Upper lobe of left lung (tissue), 6 donors: Measurements from ENCODE around the gene BMP7. TPM values are rescaled to one million over a fixed set of nuclear protein-coding genes. Genes with fewer than 3 reads are reported as not detected.

Experiments used
- ATAC-seq, 2 donors: fragments of 200-7000 bp; cut with Tn5 transposase; one replicate each; pipeline ENCODE4 v1.9.1; 2022; ENCODE audit warnings: mild to moderate bottlenecking in 2 of 2, moderate library complexity in 2 of 2; ENCODE audit not compliant: low FRiP score in 2 of 2
- DNase-seq, 2 donors: peaks; one replicate each; pipeline ENCODE4 v3.0.0-alpha.2; 2019 to 2020
- H3K27ac ChIP-seq, 4 donors: fragments of 200-600 bp; sonication (generic); one replicate each; pipeline ENCODE4 v1.5.1; 2016 to 2019
- H3K27me3 ChIP-seq, 4 donors: fragments of 200-600 bp; sonication (generic); one replicate each; pipeline ENCODE4 v1.5.1; 2017 to 2019
- H3K36me3 ChIP-seq, 4 donors: fragments of 200-600 bp; sonication (generic); one replicate each; pipeline ENCODE4 v1.5.1; 2016 to 2019
- H3K4me1 ChIP-seq, 4 donors: fragments of 200-600 bp; sonication (generic); one replicate each; pipeline ENCODE4 v1.5.1; 2018 to 2019
- H3K4me3 ChIP-seq, 4 donors: fragments of 200-600 bp; sonication (generic); one replicate each; pipeline ENCODE4 v1.5.1; 2017 to 2019; ENCODE audit warnings: mild to moderate bottlenecking in 2 of 4, moderate library complexity in 1 of 4
- H3K9me3 ChIP-seq, 4 donors: fragments of 200-600 bp; sonication (generic); one replicate each; pipeline ENCODE4 v1.5.1; 2018 to 2019
- CTCF ChIP-seq, 6 experiments: fragments of 450-650 bp in 4 of 6; fragments of 200-600 bp in 2 of 6; sonication (generic) in 2 of 6; IDR thresholded peaks; one replicate each; pipeline ENCODE4 v1.5.1; 2016 to 2019; ENCODE audit warnings: antibody characterized with exemption in 6 of 6
- EP300 ChIP-seq, 4 donors: sonication (generic); formaldehyde crosslinking; IDR thresholded peaks; one replicate each; pipeline ENCODE4 v1.5.1; 2017; ENCODE audit warnings: antibody characterized with exemption in 4 of 4, control low read depth in 2 of 4
- POLR2A ChIP-seq, 4 donors: fragments of 450-650 bp; IDR thresholded peaks; one replicate each; pipeline ENCODE4 v1.5.1; 2016 to 2017; ENCODE audit warnings: antibody characterized with exemption in 4 of 4, mild to moderate bottlenecking in 2 of 4
- POLR2AphosphoS5 ChIP-seq, 2 donors: sonication (generic); formaldehyde crosslinking; IDR thresholded peaks; one replicate each; pipeline ENCODE4 v1.5.1; 2017; ENCODE audit warnings: antibody characterized with exemption in 2 of 2
- WGBS, 2 donors: methylation state at CpG; one replicate each; pipeline ENCODE4 v1.1.5; 2017 to 2018; 5-methylcytosine and 5-hydroxymethylcytosine counted together
- total RNA-seq, 6 donors: library from RNA; depleted of rRNA in 4 of 6; stranded (reverse); fragments of >200 nt in 4 of 6; gene quantifications; one replicate each; pipeline versions ENCODE4 v1.1.0 to v1.2.1, GENCODE V29; 2016 to 2021
- donor health status: DM: no; HTN: no; CAD: no; lungs with moderate emphysema.
- donor health status: DM: no; HTN: yes; CAD: no; lungs with severe emphysema.

BMP7 gene
- total RNA-seq, 6 donors from 2014 or later, result 0.30 to 4.0 (median 2.6) TPM; not detected in 1

- Histone ChIP-seq H3K27ac (no peak overlapping the region), H3K27me3 (no peaks in the 10 kb centered on the region), H3K4me1 (no peaks in the 10 kb centered on the region), H3K36me3 (no peaks in the 10 kb centered on the region), H3K4me3 (no peak overlapping the region), H3K9me3 (no peaks in the 10 kb centered on the region)
- 72 to 73% methylated on average over 11 to 19 of the region's 20 CpGs for WGBS, 2 donors
- TF ChIP-seq CTCF (IDR thresholded peaks at IDR 0.05), result no peak
- TF ChIP-seq POLR2A (IDR thresholded peaks at IDR 0.05), result no peak
- TF ChIP-seq EP300 (IDR thresholded peaks at IDR 0.05), result no peak
- TF ChIP-seq POLR2AphosphoS5 (IDR thresholded peaks at IDR 0.05), result no peak
- ATAC-seq (no peak), DNase-seq (peak in 1 of 2 donors; percentile 62)
Measured at GRCh38 chr20:57179265-57179664, 87.2 kb downstream of the BMP7 start.

DNA sequence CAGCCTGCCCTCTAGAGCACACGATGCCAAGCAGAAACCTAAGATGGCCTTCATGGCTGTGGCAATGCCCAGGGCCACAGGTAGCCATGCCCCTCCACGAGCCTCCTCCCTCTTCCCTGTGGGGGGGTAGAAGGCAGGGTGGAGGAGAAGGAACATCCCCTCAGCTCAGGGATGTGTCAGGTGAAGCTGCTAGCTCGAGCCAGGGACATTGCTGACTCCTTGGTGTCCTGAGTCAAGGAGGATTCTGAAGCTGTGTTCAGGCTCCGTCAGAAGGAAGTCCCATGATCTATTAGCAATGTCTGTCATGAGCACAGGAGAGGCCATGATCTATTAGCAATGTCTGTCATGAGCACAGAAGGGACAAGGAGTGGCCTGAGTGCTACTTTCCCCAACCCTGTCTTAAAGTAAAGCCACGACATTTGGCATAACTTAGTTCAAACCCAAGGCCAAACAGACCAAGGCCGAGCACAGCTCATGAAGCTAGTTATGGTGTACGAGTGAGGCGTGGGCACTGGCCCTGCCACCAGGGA is 87.8 kb downstream of the BMP7 start:
- Histone ChIP-seq H3K27ac (no peak overlapping the region), H3K9me3 (no peaks in the 10 kb centered on the region), H3K4me3 (no peak overlapping the region), H3K36me3 (no peaks in the 10 kb centered on the region), H3K27me3 (no peaks in the 10 kb centered on the region), H3K4me1 (no peaks in the 10 kb centered on the region)
- WGBS, 2 donors, result 76 to 82% methylated on average over 6 to 8 of the region's 8 CpGs
- no peak for TF ChIP-seq POLR2A (IDR thresholded peaks at IDR 0.05)
- no peak for TF ChIP-seq POLR2AphosphoS5 (IDR thresholded peaks at IDR 0.05)
- TF ChIP-seq EP300 (IDR thresholded peaks at IDR 0.05), result no peak
- TF ChIP-seq CTCF (IDR thresholded peaks at IDR 0.05), result no peak
- DNase-seq, result no peak
- ATAC-seq, result no peak

- 83 to 84% methylated on average over 19 of the region's 19 CpGs for WGBS, 2 donors
- Histone ChIP-seq H3K27me3 (no peaks in the 10 kb centered on the region), H3K4me1 (no peaks in the 10 kb centered on the region), H3K4me3 (no peak overlapping the region), H3K36me3 (no peaks in the 10 kb centered on the region), H3K27ac (no peak overlapping the region), H3K9me3 (no peaks in the 10 kb centered on the region)
- TF ChIP-seq POLR2A (IDR thresholded peaks at IDR 0.05) (no peak), EP300 (IDR thresholded peaks at IDR 0.05) (no peak), CTCF (IDR thresholded peaks at IDR 0.05) (no peak), POLR2AphosphoS5 (IDR thresholded peaks at IDR 0.05) (no peak)
- peak in 1 of 2 donors; percentile 54 for DNase-seq
- no peak for ATAC-seq
Measured at GRCh38 chr20:57177636-57178280, 88.7 kb downstream of the BMP7 start.

DNA sequence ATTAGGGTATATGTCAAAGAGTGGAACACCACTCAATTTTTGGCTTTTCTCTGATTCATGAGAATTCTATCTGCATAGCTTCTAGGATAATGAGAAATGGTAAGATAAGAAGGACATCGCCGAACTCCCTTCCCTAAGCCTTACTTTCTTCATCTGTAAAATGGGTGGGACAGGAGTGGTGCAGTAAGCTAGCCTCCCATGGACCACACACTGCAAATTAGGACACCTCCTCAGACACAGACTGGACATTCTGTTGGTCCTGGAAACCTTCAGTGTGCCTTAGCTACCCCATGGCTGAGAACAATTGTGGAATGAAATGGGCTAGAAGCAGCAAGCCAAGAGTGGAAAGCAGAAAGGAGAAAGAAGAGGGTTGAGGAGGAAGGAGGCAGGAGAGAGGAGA is 89.6 kb downstream of the BMP7 start:
- no peaks in the 10 kb centered on the region for H3K27me3 ChIP-seq
- H3K4me3 ChIP-seq, result no peak overlapping the region
- H3K27ac ChIP-seq, result no peak overlapping the region
- H3K9me3 ChIP-seq, result no peaks in the 10 kb centered on the region
- no peaks in the 10 kb centered on the region for H3K36me3 ChIP-seq
- TF ChIP-seq POLR2A (IDR thresholded peaks at IDR 0.05) (no peak), EP300 (IDR thresholded peaks at IDR 0.05) (no peak), CTCF (IDR thresholded peaks at IDR 0.05) (no peak), POLR2AphosphoS5 (IDR thresholded peaks at IDR 0.05) (no peak)
- DNase-seq, result no peak
- ATAC-seq, result no peak
- no peaks in the 10 kb centered on the region for H3K4me1 ChIP-seq
- WGBS, 2 donors, result 88 to 93% methylated on average over 2 of the region's 2 CpGs
